Measurements from ENCODE around the gene SALL4.

DNA sequence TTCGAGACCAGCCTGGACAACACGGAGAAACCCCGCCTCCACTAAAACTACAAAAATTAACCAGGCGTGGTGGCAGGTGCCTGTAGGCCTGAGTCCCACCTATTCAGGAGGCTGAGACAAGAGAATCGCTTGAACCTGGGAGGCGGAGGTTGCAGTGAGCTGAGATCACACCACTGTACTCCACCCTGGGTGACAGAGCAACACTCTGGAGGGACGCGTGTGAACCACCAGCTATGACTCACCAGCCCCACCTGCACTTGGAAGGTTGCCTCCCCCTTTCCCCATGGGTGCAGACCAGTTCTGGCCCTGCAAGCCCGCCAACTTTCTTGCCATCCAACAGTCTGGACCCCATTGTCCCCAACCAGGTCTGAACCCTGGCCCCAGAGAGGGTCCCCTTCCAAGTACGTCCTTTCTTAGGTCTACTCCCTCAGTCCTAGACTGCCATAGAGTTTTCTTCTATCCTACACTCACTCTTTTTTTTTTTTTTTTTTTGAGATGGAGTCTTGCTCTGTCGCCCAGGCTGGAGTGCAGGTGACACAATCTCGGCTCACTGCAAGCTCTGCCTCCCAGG lies 63.4 kb downstream of the SALL4 start:
- TF ChIP-seq CTCF (IDR thresholded peaks at IDR 0.05; ENCODE audit: low read depth, low read length) (no peak), EZH2phosphoT487 (IDR thresholded peaks at IDR 0.05; ENCODE audit: low read depth) (no peak)

Measured in OCI-LY3 (cell line).